Measurements from ENCODE around the gene SEMA3F.

SEMA3F gene

GRCh38 chr3:50158530-50159146 lies 3.5 kb downstream of the SEMA3F start:
- no peak overlapping the region for H3K4me3 ChIP-seq (ENCODE audit: low read depth in 1 of 2, low read length in 2 of 2)
- no peak overlapping the region for H3K9ac ChIP-seq (ENCODE audit: low read length)
- peaks cover 79% of the 10 kb centered on the region for H3K4me1 ChIP-seq (ENCODE audit: insufficient read depth, low read length)
- no peaks in the 10 kb centered on the region for H3K9me3 ChIP-seq (ENCODE audit: low read length)
- H3K27me3 ChIP-seq (ENCODE audit: control insufficient read depth in 1 of 2, insufficient read depth in 2 of 2, low read length in 2 of 2) = peaks cover 0 to 5% of the 10 kb centered on the region in 2 donors
- H3K36me3 ChIP-seq (ENCODE audit: insufficient read depth, low read length) = no peaks in the 10 kb centered on the region
- no peak overlapping the region for H3K27ac ChIP-seq (ENCODE audit: low read depth, low read length)

- Histone ChIP-seq H3K27me3 (ENCODE audit: control insufficient read depth in 1 of 2, insufficient read depth in 2 of 2, low read length in 2 of 2) (peaks cover 0 to 5% of the 10 kb centered on the region in 2 donors), H3K27ac (ENCODE audit: low read depth, low read length) (peak overlapping the region; percentile 76), H3K9me3 (ENCODE audit: low read length) (no peaks in the 10 kb centered on the region), H3K36me3 (ENCODE audit: insufficient read depth, low read length) (no peaks in the 10 kb centered on the region), H3K4me3 (ENCODE audit: low read depth in 1 of 2, low read length in 2 of 2) (no peak overlapping the region), H3K9ac (ENCODE audit: low read length) (no peak overlapping the region), H3K4me1 (ENCODE audit: insufficient read depth, low read length) (peaks cover 99% of the 10 kb centered on the region)
Observed at GRCh38 chr3:50160561-50160983, 5.4 kb downstream of the SEMA3F start.

- Histone ChIP-seq H3K27ac (ENCODE audit: low read depth, low read length) (peak overlapping the region; percentile 76), H3K36me3 (ENCODE audit: insufficient read depth, low read length) (no peaks in the 10 kb centered on the region), H3K9me3 (ENCODE audit: low read length) (no peaks in the 10 kb centered on the region), H3K4me1 (ENCODE audit: insufficient read depth, low read length) (peaks cover 100% of the 10 kb centered on the region), H3K9ac (ENCODE audit: low read length) (peak overlapping the region; percentile 1), H3K27me3 (ENCODE audit: control insufficient read depth in 1 of 2, insufficient read depth in 2 of 2, low read length in 2 of 2) (no peaks in the 10 kb centered on the region), H3K4me3 (ENCODE audit: low read depth in 1 of 2, low read length in 2 of 2) (peak overlapping the region in 1 of 2 donors; percentile 32)
Observed at GRCh38 chr3:50161320-50161719, 6.2 kb downstream of the SEMA3F start.

- Histone ChIP-seq H3K9me3 (ENCODE audit: low read length) (no peaks in the 10 kb centered on the region), H3K4me1 (ENCODE audit: insufficient read depth, low read length) (peaks cover 100% of the 10 kb centered on the region), H3K9ac (ENCODE audit: low read length) (no peak overlapping the region), H3K4me3 (ENCODE audit: low read depth in 1 of 2, low read length in 2 of 2) (peak overlapping the region in 1 of 2 donors; percentile 2), H3K27me3 (ENCODE audit: control insufficient read depth in 1 of 2, insufficient read depth in 2 of 2, low read length in 2 of 2) (no peaks in the 10 kb centered on the region), H3K36me3 (ENCODE audit: insufficient read depth, low read length) (no peaks in the 10 kb centered on the region), H3K27ac (ENCODE audit: low read depth, low read length) (peak overlapping the region; percentile 73)
Observed at GRCh38 chr3:50162034-50162883, 7.1 kb downstream of the SEMA3F start.

- Histone ChIP-seq H3K4me1 (ENCODE audit: insufficient read depth, low read length) (peaks cover 98% of the 10 kb centered on the region), H3K36me3 (ENCODE audit: insufficient read depth, low read length) (no peaks in the 10 kb centered on the region), H3K9ac (ENCODE audit: low read length) (peak overlapping the region; percentile 42)
Observed at GRCh38 chr3:50163572-50164455, 8.7 kb downstream of the SEMA3F start.

GRCh38 chr3:50164481-50164880 lies 9.4 kb downstream of the SEMA3F start:
- Histone ChIP-seq H3K36me3 (ENCODE audit: insufficient read depth, low read length) (no peaks in the 10 kb centered on the region), H3K9me3 (ENCODE audit: low read length) (no peaks in the 10 kb centered on the region), H3K27ac (ENCODE audit: low read depth, low read length) (peak overlapping the region; percentile 73), H3K9ac (ENCODE audit: low read length) (peak overlapping the region; percentile 42), H3K27me3 (ENCODE audit: control insufficient read depth in 1 of 2, insufficient read depth in 2 of 2, low read length in 2 of 2) (no peaks in the 10 kb centered on the region), H3K4me1 (ENCODE audit: insufficient read depth, low read length) (peaks cover 95% of the 10 kb centered on the region), H3K4me3 (ENCODE audit: low read depth in 1 of 2, low read length in 2 of 2) (peak overlapping the region in 1 of 2 donors; percentile 51)

More at GRCh38 chr3:50163572-50164455, 8.7 kb downstream of the SEMA3F start:
- Histone ChIP-seq H3K27ac (ENCODE audit: low read depth, low read length) (peak overlapping the region; percentile 73), H3K9me3 (ENCODE audit: low read length) (no peaks in the 10 kb centered on the region), H3K27me3 (ENCODE audit: control insufficient read depth in 1 of 2, insufficient read depth in 2 of 2, low read length in 2 of 2) (no peaks in the 10 kb centered on the region), H3K4me3 (ENCODE audit: low read depth in 1 of 2, low read length in 2 of 2) (peak overlapping the region in 1 of 2 donors; percentile 51)

GRCh38 chr3:50164984-50165909 lies 10.1 kb downstream of the SEMA3F start:
- Histone ChIP-seq H3K4me3 (ENCODE audit: low read depth in 1 of 2, low read length in 2 of 2) (peak overlapping the region in 1 of 2 donors; percentile 51), H3K9ac (ENCODE audit: low read length) (peak overlapping the region; percentile 19), H3K9me3 (ENCODE audit: low read length) (no peaks in the 10 kb centered on the region), H3K36me3 (ENCODE audit: insufficient read depth, low read length) (no peaks in the 10 kb centered on the region), H3K27me3 (ENCODE audit: control insufficient read depth in 1 of 2, insufficient read depth in 2 of 2, low read length in 2 of 2) (no peaks in the 10 kb centered on the region), H3K4me1 (ENCODE audit: insufficient read depth, low read length) (peaks cover 87% of the 10 kb centered on the region), H3K27ac (ENCODE audit: low read depth, low read length) (peak overlapping the region; percentile 73)

GRCh38 chr3:50165910-50166538 lies 10.9 kb downstream of the SEMA3F start:
- H3K4me3 ChIP-seq (ENCODE audit: low read depth in 1 of 2, low read length in 2 of 2) = peak overlapping the region in 1 of 2 donors; percentile 41
- peak overlapping the region; percentile 19 for H3K9ac ChIP-seq (ENCODE audit: low read length)
- no peaks in the 10 kb centered on the region for H3K9me3 ChIP-seq (ENCODE audit: low read length)
- peak overlapping the region; percentile 73 for H3K27ac ChIP-seq (ENCODE audit: low read depth, low read length)
- H3K27me3 ChIP-seq (ENCODE audit: control insufficient read depth in 1 of 2, insufficient read depth in 2 of 2, low read length in 2 of 2) = no peaks in the 10 kb centered on the region
- H3K36me3 ChIP-seq (ENCODE audit: insufficient read depth, low read length) = no peaks in the 10 kb centered on the region
- H3K4me1 ChIP-seq (ENCODE audit: insufficient read depth, low read length) = peaks cover 79% of the 10 kb centered on the region

- no peak overlapping the region for H3K9ac ChIP-seq (ENCODE audit: low read length)
- H3K36me3 ChIP-seq (ENCODE audit: insufficient read depth, low read length) = no peaks in the 10 kb centered on the region
- peak overlapping the region in 1 of 2 donors; percentile 41 for H3K4me3 ChIP-seq (ENCODE audit: low read depth in 1 of 2, low read length in 2 of 2)
- peaks cover 73% of the 10 kb centered on the region for H3K4me1 ChIP-seq (ENCODE audit: insufficient read depth, low read length)
- no peaks in the 10 kb centered on the region for H3K27me3 ChIP-seq (ENCODE audit: control insufficient read depth in 1 of 2, insufficient read depth in 2 of 2, low read length in 2 of 2)
- no peaks in the 10 kb centered on the region for H3K9me3 ChIP-seq (ENCODE audit: low read length)
- H3K27ac ChIP-seq (ENCODE audit: low read depth, low read length) = peak overlapping the region; percentile 73
Observed at GRCh38 chr3:50166620-50167019, 11.5 kb downstream of the SEMA3F start.
